Measurements from ENCODE around the gene LRP5. TPM values are rescaled to one million over a fixed set of nuclear protein-coding genes. Genes with fewer than 3 reads are reported as not detected.
A peak's percentile ranks its signal among the peaks of the same experiment; 100 is the strongest.

LRP5 gene
- total and polyA plus RNA-seq, 8 donors: 11.8 to 152 (median 44.2) TPM

GRCh38 chr11:68438658-68439259 is 126.4 kb downstream of the LRP5 start:
- DNase-seq: no peak
- intact Hi-C loops (cut with DNase I; ENCODE audit: low total_unique reads): no loop called here
- peaks cover 0 to 38% (median 16%) of the 10 kb centered on the region in 4 donors for H3K4me1 ChIP-seq
- 84 to 93% (median 90%) methylated on average over 5 to 6 of the region's 6 CpGs for WGBS, 5 donors
- peak overlapping the region in 4 of 5 donors; percentile 42 to 74 (median 50) for H3K27ac ChIP-seq
- H3K4me3 ChIP-seq: no peak overlapping the region
- no peak for TF ChIP-seq CTCF (IDR thresholded peaks at IDR 0.05)
- no peak for TF ChIP-seq EP300 (IDR thresholded peaks at IDR 0.05)
- no peak for TF ChIP-seq POLR2AphosphoS5 (IDR thresholded peaks at IDR 0.05)
- TF ChIP-seq POLR2A (IDR thresholded peaks at IDR 0.05): no peak
- H3K9me3 ChIP-seq: no peaks in the 10 kb centered on the region
- H3K36me3 ChIP-seq: peaks cover 32 to 96% (median 90%) of the 10 kb centered on the region in 4 donors
- H3K27me3 ChIP-seq: no peaks in the 10 kb centered on the region

DNA sequence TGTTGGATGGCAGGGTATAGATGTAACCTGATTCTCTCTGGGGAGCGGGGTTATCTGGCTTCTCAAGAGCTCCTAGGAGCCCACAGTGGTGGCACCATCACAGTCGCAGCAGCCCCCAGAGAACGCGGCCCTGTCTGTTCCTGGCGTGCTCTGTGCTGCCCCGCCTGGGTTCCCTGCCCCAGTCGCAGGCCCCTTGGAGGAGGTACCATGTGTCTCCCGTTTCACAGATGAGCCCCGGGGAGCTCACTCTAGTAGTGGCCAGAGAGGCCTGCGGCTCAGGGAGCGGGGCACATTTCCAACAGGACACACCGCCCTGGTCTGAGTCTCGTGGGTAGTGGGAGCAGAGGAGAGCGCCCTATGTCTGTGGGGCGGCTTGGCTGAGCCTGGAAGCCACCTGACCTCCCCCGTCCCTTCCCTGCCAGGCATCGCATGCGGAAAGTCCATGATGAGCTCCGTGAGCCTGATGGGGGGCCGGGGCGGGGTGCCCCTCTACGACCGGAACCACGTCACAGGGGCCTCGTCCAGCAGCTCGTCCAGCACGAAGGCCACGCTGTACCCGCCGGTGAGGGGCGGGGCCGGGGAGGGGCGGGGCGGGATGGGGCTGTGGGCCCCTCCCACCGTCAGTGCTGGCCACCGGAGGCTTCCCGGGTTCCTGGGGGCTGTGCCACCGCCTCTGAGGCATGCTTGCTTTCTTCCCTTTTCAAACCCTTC is 127.1 kb downstream of the LRP5 start:
- Histone ChIP-seq H3K4me1 (peaks cover 0 to 38% (median 16%) of the 10 kb centered on the region in 4 donors), H3K36me3 (peaks cover 25 to 90% (median 83%) of the 10 kb centered on the region in 4 donors), H3K4me3 (no peak overlapping the region), H3K27ac (peak overlapping the region; percentile 4 to 74 (median 52)), H3K9me3 (no peaks in the 10 kb centered on the region), H3K27me3 (no peaks in the 10 kb centered on the region)
- intact Hi-C loops (cut with DNase I; ENCODE audit: low total_unique reads): no loop called here
- 59 to 72% (median 69%) methylated on average over 24 to 38 of the region's 38 CpGs for WGBS, 5 donors
- TF ChIP-seq CTCF (IDR thresholded peaks at IDR 0.05): no peak
- no peak for TF ChIP-seq POLR2A (IDR thresholded peaks at IDR 0.05)
- no peak for TF ChIP-seq POLR2AphosphoS5 (IDR thresholded peaks at IDR 0.05)
- DNase-seq: peak in 1 of 2 donors; percentile 46

GRCh38 chr11:68440224-68440623 is 127.8 kb downstream of the LRP5 start:
- no peak for TF ChIP-seq POLR2A (IDR thresholded peaks at IDR 0.05)
- TF ChIP-seq POLR2AphosphoS5 (IDR thresholded peaks at IDR 0.05): no peak
- TF ChIP-seq CTCF (IDR thresholded peaks at IDR 0.05): no peak
- no peak for TF ChIP-seq EP300 (IDR thresholded peaks at IDR 0.05)
- Histone ChIP-seq H3K4me1 (peaks cover 0 to 38% (median 16%) of the 10 kb centered on the region in 4 donors), H3K27ac (peak overlapping the region in 4 of 5 donors; percentile 42 to 74 (median 58)), H3K9me3 (no peaks in the 10 kb centered on the region), H3K4me3 (no peak overlapping the region), H3K27me3 (no peaks in the 10 kb centered on the region), H3K36me3 (peaks cover 20 to 88% (median 78%) of the 10 kb centered on the region in 4 donors)
- DNase-seq: peak in 1 of 2 donors; percentile 42
- intact Hi-C loops (cut with DNase I; ENCODE audit: low total_unique reads): no loop called here
- 72 to 77% (median 73%) methylated on average over 6 to 8 of the region's 8 CpGs for WGBS, 5 donors

DNA sequence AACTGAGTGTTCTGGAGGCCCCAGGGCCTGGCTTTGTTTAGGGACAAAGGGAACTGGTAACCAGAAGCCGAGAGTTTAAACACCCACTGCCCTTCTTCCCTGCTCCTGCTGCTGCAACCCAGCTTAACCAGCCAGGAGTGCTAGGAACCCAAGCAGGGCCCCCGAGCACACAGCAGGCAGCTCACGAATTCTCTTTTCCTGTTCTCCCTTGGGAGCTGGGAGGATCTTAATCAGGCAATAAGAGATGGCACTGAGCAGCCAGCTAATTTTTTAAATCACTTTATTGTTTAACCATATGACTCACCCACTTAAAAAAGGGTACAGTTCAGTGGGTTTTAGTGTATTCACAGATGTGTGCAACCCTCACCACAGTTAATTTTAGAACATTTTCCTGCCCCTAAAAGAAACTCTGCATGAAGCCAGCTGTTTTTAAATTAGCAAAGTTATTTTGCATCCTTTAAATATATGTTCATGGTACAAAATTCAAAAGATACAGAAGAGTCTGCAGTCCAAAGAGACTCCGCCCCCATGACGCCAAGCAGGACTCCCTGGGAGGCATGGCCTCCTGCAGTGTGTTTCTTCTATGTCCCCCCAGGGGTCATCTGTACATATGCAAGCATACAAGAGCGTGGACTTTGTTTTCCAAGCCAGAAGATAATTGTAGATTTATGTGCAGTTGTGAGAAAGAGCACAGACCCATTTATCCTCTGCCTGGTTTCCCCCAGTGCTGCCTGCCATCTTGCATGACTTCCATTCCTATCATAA is 129.3 kb downstream of the LRP5 start:
- Histone ChIP-seq H3K4me3 (no peak overlapping the region), H3K9me3 (no peaks in the 10 kb centered on the region), H3K27ac (peak overlapping the region in 2 of 5 donors; percentile 17 to 74), H3K4me1 (peaks cover 0 to 38% (median 16%) of the 10 kb centered on the region in 4 donors), H3K27me3 (no peaks in the 10 kb centered on the region), H3K36me3 (peaks cover 22 to 87% (median 74%) of the 10 kb centered on the region in 4 donors)
- 67 to 78% (median 69%) methylated on average over 6 of the region's 6 CpGs for WGBS, 5 donors
- intact Hi-C loops (cut with DNase I; ENCODE audit: low total_unique reads): no loop called here
- DNase-seq: no peak
- TF ChIP-seq EP300 (IDR thresholded peaks at IDR 0.05): no peak
- no peak for TF ChIP-seq POLR2A (IDR thresholded peaks at IDR 0.05)
- TF ChIP-seq CTCF (IDR thresholded peaks at IDR 0.05): no peak
- TF ChIP-seq POLR2AphosphoS5 (IDR thresholded peaks at IDR 0.05): no peak
